HG03469 (cell line): ENCODE data around the gene CLCN1.
"Not testable (repeated sequence)": the region's sequence is repeated elsewhere in the genome, so short reads cannot be mapped to it uniquely, and the experiment has no call there.

Source experiments
- ATAC-seq: cut with Tn5 transposase; IDR thresholded peaks from one replicate; pipeline ENCODE4 v1.9.1; 2021; ENCODE audit warnings: mild to moderate bottlenecking, moderate library complexity, moderate number of reproducible peaks; ENCODE audit not compliant: unreplicated experiment

CLCN1 gene

GRCh38 chr7:143315776-143316175 is at the start of gene CLCN1:
TSS of gene CLCN1 (plus strand) at chr7:143316111. CDS start at chr7:143316213, 102 bp downstream.
- ATAC-seq, result no peak

- no peak for ATAC-seq
These were observed 46.7 kb upstream of the CLCN1 start for GRCh38 chr7:143269251-143269650.

- ATAC-seq, result no peak
These were observed 44.7 kb upstream of the CLCN1 start for GRCh38 chr7:143271240-143271639.

- no peak for ATAC-seq
These were observed 43.0 kb upstream of the CLCN1 start for GRCh38 chr7:143272871-143273270.

- no peak for ATAC-seq
These were observed 36.5 kb upstream of the CLCN1 start for GRCh38 chr7:143279186-143280098.

GRCh38 chr7:143280160-143280559 is 35.8 kb upstream of the CLCN1 start:
- ATAC-seq, result no peak

- no peak for ATAC-seq
These were observed 35.3 kb upstream of the CLCN1 start for GRCh38 chr7:143280566-143280965.

- ATAC-seq, result no peak
These were observed 34.4 kb upstream of the CLCN1 start for GRCh38 chr7:143281529-143281928.

- ATAC-seq, result no peak
These were observed 33.8 kb upstream of the CLCN1 start for GRCh38 chr7:143282124-143282523.

- ATAC-seq, result no peak
These were observed 32.5 kb upstream of the CLCN1 start for GRCh38 chr7:143283381-143283780.

GRCh38 chr7:143284591-143285469 is 31.1 kb upstream of the CLCN1 start, which contains the start of gene TMEM139:
TSS of gene TMEM139 (plus strand) at chr7:143284958. CDS start at chr7:143285958, 1,000 bp downstream.
- ATAC-seq, result no peak

GRCh38 chr7:143285470-143285778 is 30.5 kb upstream of the CLCN1 start:
- no peak for ATAC-seq

- ATAC-seq, result no peak
These were observed 29.9 kb upstream of the CLCN1 start for GRCh38 chr7:143285806-143286521.

- no peak for ATAC-seq
These were observed 29.4 kb upstream of the CLCN1 start for GRCh38 chr7:143286522-143286890.

GRCh38 chr7:143287339-143287934 is 28.5 kb upstream of the CLCN1 start:
- no peak for ATAC-seq

GRCh38 chr7:143287935-143288826 is 27.7 kb upstream of the CLCN1 start, which contains the start of gene CASP2:
TSS of gene CASP2 (plus strand) at chr7:143288351. CDS start at chr7:143288456, 105 bp downstream.
- peak; percentile 91 for ATAC-seq

GRCh38 chr7:143288836-143289235 is 27.1 kb upstream of the CLCN1 start:
- ATAC-seq, result no peak

GRCh38 chr7:143289421-143289820 is 26.5 kb upstream of the CLCN1 start:
- ATAC-seq, result no peak

GRCh38 chr7:143289888-143290287 is 26.0 kb upstream of the CLCN1 start:
- not testable (repeated sequence) for ATAC-seq

GRCh38 chr7:143290293-143290692 is 25.6 kb upstream of the CLCN1 start:
- no peak for ATAC-seq
